Activated CD4-positive, alpha-beta memory T cell treated with anti-CD3 and anti-CD28 coated beads, Interleukin-2, amount 10 ng/mL, durations not matched to agents 7 days and 5 days (primary cell): Measurements from ENCODE around the gene TM4SF1. TPM values are rescaled to one million over a fixed set of nuclear protein-coding genes. Genes with fewer than 3 reads are reported as not detected.

ENCODE experiments used
- CTCF ChIA-PET: fragments of 350-600 bp; sonication (Branson Sonifier 250); formaldehyde crosslinking; loops from one replicate; lab custom pipeline; 2021; ENCODE audit warnings: antibody characterized with exemption, inconsistent platforms; lab: Charles Lee
- POLR2A ChIA-PET: fragments of 350-600 bp; sonication (Branson Sonifier 250); formaldehyde crosslinking; loops from one replicate; lab custom pipeline; 2021; ENCODE audit warnings: antibody characterized with exemption; lab: Charles Lee
- DNase-seq: peaks from one replicate; pipeline ENCODE4 v3.0.0-alpha.2; 2020
- H3K27ac Mint-ChIP-seq: one replicate; pipeline ENCODE4 v1.8.0; 2021; ENCODE audit warnings: mild to moderate bottlenecking, mixed read lengths
- H3K27me3 Mint-ChIP-seq: one replicate; pipeline ENCODE4 v1.8.0; 2021; ENCODE audit warnings: mixed read lengths
- H3K36me3 Mint-ChIP-seq: one replicate; pipeline ENCODE4 v1.8.0; 2021; ENCODE audit warnings: low read depth, mixed read lengths
- H3K4me1 Mint-ChIP-seq: one replicate; pipeline ENCODE4 v1.8.0; 2021; ENCODE audit warnings: mixed read lengths
- H3K4me3 Mint-ChIP-seq: one replicate; pipeline ENCODE4 v1.8.0; 2021; ENCODE audit warnings: mild to moderate bottlenecking, mixed read lengths
- H3K9me3 Mint-ChIP-seq: one replicate; pipeline ENCODE4 v1.8.0; 2021; ENCODE audit warnings: mixed read lengths
- total RNA-seq, 2 experiments: library from RNA; stranded (reverse); gene quantifications; one replicate each; pipeline ENCODE4 v1.2.3, GENCODE V29; 2021

Gene TM4SF1
- total RNA-seq, 2 experiments from 2014 or later: not detected

DNA sequence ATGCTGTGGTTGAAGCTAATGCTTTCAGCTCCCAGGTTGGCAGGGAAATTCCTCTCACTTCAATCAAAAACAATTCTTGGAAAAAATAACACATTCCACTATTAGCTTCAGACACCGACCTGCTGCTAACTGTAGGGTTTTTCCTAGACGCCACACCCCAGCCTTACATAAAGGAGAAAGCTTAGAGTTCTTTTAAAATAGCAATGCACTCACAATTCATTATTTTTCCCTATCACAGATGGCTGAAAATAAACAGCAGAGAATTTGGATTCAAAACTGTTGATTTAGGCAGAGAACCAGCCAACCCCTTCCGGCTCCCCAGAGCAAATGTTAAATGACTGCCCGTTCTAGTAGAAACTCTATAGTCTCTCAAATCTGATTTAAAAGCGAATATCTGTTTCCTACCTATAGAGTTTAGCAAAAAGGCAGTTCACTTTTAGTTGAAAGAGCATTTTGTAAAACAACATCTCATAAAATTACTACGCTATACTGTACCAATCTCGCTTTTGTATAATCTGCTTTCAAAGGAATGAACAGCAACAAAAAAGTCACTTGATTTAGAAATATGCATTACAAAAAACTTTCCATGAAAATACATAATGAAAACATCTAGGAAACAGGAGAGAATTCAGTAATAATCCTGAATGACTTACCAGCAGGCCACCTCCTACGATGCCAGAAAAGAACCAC is 586 bp downstream of the TM4SF1 start:
- peaks cover 7% of the 10 kb centered on the region for H3K27me3 Mint-ChIP-seq
- H3K9me3 Mint-ChIP-seq: no peaks in the 10 kb centered on the region
- DNase-seq: no peak
- H3K36me3 Mint-ChIP-seq: no peaks in the 10 kb centered on the region
- ChIA-PET CTCF (no interaction called here), POLR2A (no interaction called here)
- no peaks in the 10 kb centered on the region for H3K4me1 Mint-ChIP-seq
- H3K4me3 Mint-ChIP-seq: no peak overlapping the region
- H3K27ac Mint-ChIP-seq: no peak overlapping the region

DNA sequence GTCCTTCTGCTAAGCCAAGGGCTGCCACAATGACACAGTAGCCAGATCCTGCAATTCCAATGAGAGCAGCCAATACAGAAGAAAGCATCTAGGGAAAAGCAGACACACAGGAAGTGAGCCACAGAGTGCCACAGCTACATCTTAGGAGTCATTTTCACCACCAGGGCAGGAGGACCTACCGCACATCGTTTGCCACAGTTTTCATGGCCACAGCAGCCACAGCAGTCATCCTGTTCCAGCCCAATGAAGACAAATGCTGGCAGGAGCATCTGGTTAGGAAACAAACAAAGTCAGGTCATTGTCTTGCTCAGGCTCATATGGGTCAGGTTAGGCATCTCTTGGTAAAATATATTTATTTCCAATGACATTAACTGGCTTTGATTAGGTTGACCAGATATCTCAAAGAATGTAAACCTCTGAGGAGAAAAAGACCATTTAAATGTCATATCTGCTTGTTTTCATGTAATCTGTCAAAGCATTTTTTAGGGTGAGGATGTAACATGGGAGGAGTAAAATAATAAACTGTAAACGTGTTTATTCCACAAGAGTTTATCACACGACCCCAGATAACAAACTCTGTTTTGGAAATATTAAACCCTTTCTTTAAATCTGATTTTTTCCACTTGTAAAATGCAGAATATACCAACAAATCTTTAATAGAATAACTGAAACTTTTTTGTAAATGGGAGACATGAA is 1.8 kb downstream of the TM4SF1 start:
- Mint-ChIP-seq H3K36me3 (no peaks in the 10 kb centered on the region), H3K4me3 (no peak overlapping the region), H3K27ac (no peak overlapping the region), H3K4me1 (no peaks in the 10 kb centered on the region), H3K9me3 (no peaks in the 10 kb centered on the region), H3K27me3 (peaks cover 13% of the 10 kb centered on the region)
- no peak for DNase-seq
- ChIA-PET POLR2A (no interaction called here), CTCF (no interaction called here)

DNA sequence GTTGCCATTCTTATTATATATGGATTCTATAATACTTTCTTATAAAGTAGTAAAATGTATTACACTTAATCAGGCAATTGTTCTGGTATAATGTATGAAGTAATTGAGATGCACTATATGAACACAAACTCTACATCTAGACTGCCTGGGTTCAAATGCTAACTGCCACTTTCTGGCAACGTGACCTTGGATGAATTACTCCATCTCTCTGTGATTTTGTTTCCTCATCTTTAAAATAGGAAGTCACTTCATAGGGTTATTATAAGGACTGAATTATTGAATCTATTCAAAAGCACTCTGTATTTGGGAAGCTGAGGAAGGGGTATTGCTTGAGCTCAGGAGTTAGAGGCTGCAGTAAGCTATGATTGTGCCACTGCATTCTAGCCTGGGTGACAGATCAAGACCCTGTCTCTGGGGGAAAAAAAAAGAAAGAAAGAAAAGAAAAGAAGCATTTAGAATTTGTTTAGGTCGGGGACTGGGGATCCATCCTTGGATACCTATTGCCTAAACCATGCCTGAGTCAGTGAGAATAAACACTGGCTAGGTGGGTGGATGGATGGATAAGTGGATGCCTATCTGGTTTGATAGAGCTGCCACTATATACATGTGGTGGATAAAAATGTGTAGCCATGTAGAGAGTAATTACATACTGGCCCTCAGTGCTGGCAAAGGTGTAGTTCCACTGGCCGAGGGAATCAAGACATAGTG is 2.5 kb downstream of the TM4SF1 start:
- no peaks in the 10 kb centered on the region for H3K36me3 Mint-ChIP-seq
- ChIA-PET CTCF (no interaction called here), POLR2A (no interaction called here)
- no peak overlapping the region for H3K4me3 Mint-ChIP-seq
- peaks cover 13% of the 10 kb centered on the region for H3K27me3 Mint-ChIP-seq
- no peak for DNase-seq
- no peaks in the 10 kb centered on the region for H3K4me1 Mint-ChIP-seq
- no peaks in the 10 kb centered on the region for H3K9me3 Mint-ChIP-seq
- H3K27ac Mint-ChIP-seq: no peak overlapping the region

GRCh38 chr3:149374391-149374790 is 3.1 kb downstream of the TM4SF1 start:
- Mint-ChIP-seq H3K4me1 (no peaks in the 10 kb centered on the region), H3K27ac (no peak overlapping the region), H3K9me3 (no peaks in the 10 kb centered on the region), H3K36me3 (no peaks in the 10 kb centered on the region), H3K27me3 (peaks cover 13% of the 10 kb centered on the region), H3K4me3 (no peak overlapping the region)
- ChIA-PET POLR2A (interaction anchor here (0.6 kb wide), 1 partner anchor 127 kb away, joined by 3 read pairs; no protein-coding TSS in a partner anchor), CTCF (no interaction called here)
- DNase-seq: no peak

GRCh38 chr3:149373235-149374125 is 4.0 kb downstream of the TM4SF1 start:
- Mint-ChIP-seq H3K27ac (no peak overlapping the region), H3K4me1 (no peaks in the 10 kb centered on the region), H3K27me3 (peaks cover 14% of the 10 kb centered on the region), H3K9me3 (no peaks in the 10 kb centered on the region), H3K4me3 (no peak overlapping the region), H3K36me3 (no peaks in the 10 kb centered on the region)
- POLR2A ChIA-PET: no interaction called here
- DNase-seq: no peak
- CTCF ChIA-PET: interaction anchor here (1.2 kb wide), 1 partner anchor 16 kb away, joined by 3 read pairs; no protein-coding TSS in a partner anchor

- Mint-ChIP-seq H3K27me3 (peaks cover 16% of the 10 kb centered on the region), H3K27ac (no peak overlapping the region), H3K4me3 (no peak overlapping the region), H3K4me1 (no peaks in the 10 kb centered on the region), H3K9me3 (no peaks in the 10 kb centered on the region), H3K36me3 (no peaks in the 10 kb centered on the region)
- ChIA-PET CTCF (no interaction called here), POLR2A (no interaction called here)
- no peak for DNase-seq
Measured at GRCh38 chr3:149371723-149372114, 5.7 kb downstream of the TM4SF1 start.

GRCh38 chr3:149371001-149371722 is 6.3 kb downstream of the TM4SF1 start:
- Mint-ChIP-seq H3K27me3 (peaks cover 16% of the 10 kb centered on the region), H3K36me3 (no peaks in the 10 kb centered on the region), H3K4me1 (no peaks in the 10 kb centered on the region), H3K9me3 (no peaks in the 10 kb centered on the region), H3K27ac (no peak overlapping the region), H3K4me3 (no peak overlapping the region)
- ChIA-PET POLR2A (no interaction called here), CTCF (no interaction called here)
- DNase-seq: no peak

GRCh38 chr3:149369991-149370866 is 7.2 kb downstream of the TM4SF1 start:
- POLR2A ChIA-PET: no interaction called here
- no peak overlapping the region for H3K27ac Mint-ChIP-seq
- H3K9me3 Mint-ChIP-seq: no peaks in the 10 kb centered on the region
- no peaks in the 10 kb centered on the region for H3K36me3 Mint-ChIP-seq
- H3K27me3 Mint-ChIP-seq: peaks cover 14% of the 10 kb centered on the region
- no peaks in the 10 kb centered on the region for H3K4me1 Mint-ChIP-seq
- no peak for DNase-seq
- CTCF ChIA-PET: no interaction called here
- H3K4me3 Mint-ChIP-seq: no peak overlapping the region

GRCh38 chr3:149368674-149369497 is 8.6 kb downstream of the TM4SF1 start:
- Mint-ChIP-seq H3K4me3 (no peak overlapping the region), H3K9me3 (no peaks in the 10 kb centered on the region), H3K36me3 (no peaks in the 10 kb centered on the region), H3K27ac (no peak overlapping the region), H3K27me3 (peaks cover 15% of the 10 kb centered on the region), H3K4me1 (no peaks in the 10 kb centered on the region)
- POLR2A ChIA-PET: no interaction called here
- CTCF ChIA-PET: no interaction called here
- DNase-seq: no peak

DNA sequence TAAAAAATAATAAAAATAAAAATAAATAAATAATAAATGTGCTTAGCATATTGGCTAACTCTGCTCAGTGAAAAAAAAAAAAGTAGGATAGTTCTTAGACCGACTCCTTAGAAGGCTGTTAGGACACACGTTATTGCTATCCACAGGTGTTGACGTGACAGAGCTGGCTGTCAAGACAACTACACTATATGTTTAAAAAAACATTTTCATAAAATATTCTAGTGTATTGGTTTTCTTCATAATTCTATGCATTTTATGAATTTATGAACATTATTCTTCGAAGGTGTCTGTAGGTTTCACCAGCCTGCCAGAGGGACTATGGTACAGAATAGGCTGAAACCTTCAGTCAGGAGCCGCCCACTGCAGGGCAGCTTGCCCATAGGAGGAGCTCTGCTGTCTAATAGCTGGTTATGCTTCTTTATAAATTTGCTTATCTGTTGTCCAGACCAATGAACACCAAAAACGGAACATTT is 9.2 kb downstream of the TM4SF1 start:
- H3K4me1 Mint-ChIP-seq: no peaks in the 10 kb centered on the region
- CTCF ChIA-PET: no interaction called here
- H3K36me3 Mint-ChIP-seq: no peaks in the 10 kb centered on the region
- DNase-seq: no peak
- no peak overlapping the region for H3K27ac Mint-ChIP-seq
- H3K4me3 Mint-ChIP-seq: no peak overlapping the region
- no peaks in the 10 kb centered on the region for H3K9me3 Mint-ChIP-seq
- POLR2A ChIA-PET: no interaction called here
- H3K27me3 Mint-ChIP-seq: peaks cover 15% of the 10 kb centered on the region
